H1 (cell line): ENCODE data around the gene JPH2. TPM values are rescaled to one million over a fixed set of nuclear protein-coding genes. Genes with fewer than 3 reads are reported as not detected.

ENCODE experiments used
- CTCF ChIA-PET: fragments of 300-600 bp; sonication (Branson Sonifier 250); formaldehyde crosslinking; loops from one replicate; lab custom pipeline; 2021; ENCODE audit not compliant: partially characterized antibody; lab: Charles Lee
- POLR2A ChIA-PET: fragments of 300-600 bp; sonication (Branson Sonifier 250); formaldehyde crosslinking; loops from one replicate; lab custom pipeline; 2021; ENCODE audit warnings: inconsistent platforms; ENCODE audit not compliant: partially characterized antibody; lab: Charles Lee
- DNase-seq, 2 experiments: peaks; one replicate each; pipeline versions ENCODE4 v3.0.0 to v3.0.0-alpha.2; 2010 to 2022; ENCODE audit warnings: low spot score in 2 of 2, low read depth in 1 of 2, mixed read lengths in 1 of 2
- FAIRE-seq: peaks from 2 replicates; lab custom pipeline; 2011; peaks lifted over from hg19 to GRCh38; lab: Jason Lieb, UNC
- H2AFZ ChIP-seq: 2 replicates; pipeline ENCODE4 v1.8.1; 2012; ENCODE audit warnings: low read length, inconsistent platforms
- H2AK5ac ChIP-seq: 2 replicates; pipeline ENCODE4 v1.6.1; 2013; ENCODE audit warnings: low read depth, low read length
- H2BK120ac ChIP-seq: replicated peaks from 2 replicates; pipeline ENCODE3; 2013; ENCODE audit warnings: low read depth, low read length, inconsistent platforms
- H2BK12ac ChIP-seq: 2 replicates; pipeline ENCODE4 v1.6.1; 2013; ENCODE audit warnings: low read depth, low read length
- H2BK15ac ChIP-seq: 2 replicates; pipeline ENCODE4 v1.6.1; 2013; ENCODE audit warnings: low read length
- H2BK20ac ChIP-seq: 2 replicates; pipeline ENCODE4 v1.6.1; 2013; ENCODE audit warnings: low read length
- H2BK5ac ChIP-seq: 2 replicates; pipeline ENCODE4 v1.6.1; 2013; ENCODE audit warnings: low read depth, low read length
- H3K14ac ChIP-seq: 2 replicates; pipeline ENCODE4 v1.6.1; 2013; ENCODE audit warnings: inconsistent platforms; ENCODE audit not compliant: insufficient read length
- H3K18ac ChIP-seq: 2 replicates; pipeline ENCODE4 v1.6.1; 2013; ENCODE audit warnings: low read length; ENCODE audit errors: extremely low read depth
- H3K23ac ChIP-seq: 2 replicates; pipeline ENCODE4 v1.6.1; 2013; ENCODE audit warnings: inconsistent platforms; ENCODE audit not compliant: insufficient read length
- H3K23me2 ChIP-seq: 2 replicates; pipeline ENCODE4 v1.6.1; 2013; ENCODE audit warnings: low read depth, low read length
- H3K27ac ChIP-seq: 2 replicates; pipeline ENCODE4 v1.6.1; 2011; ENCODE audit warnings: low read depth, low read length, inconsistent platforms
- H3K27me3 ChIP-seq, 4 experiments: replicated peaks in 1 of 4; 1 replicate in 1 of 4; 2 replicates in 3 of 4; pipeline versions ENCODE4 v1.6.1 to v1.8.1; 2011 to 2013; ENCODE audit warnings: low read length in 3 of 4, mild to moderate bottlenecking in 3 of 4, inconsistent platforms in 2 of 4, mixed read lengths in 2 of 4, moderate library complexity in 1 of 4; ENCODE audit not compliant: control insufficient read depth in 3 of 4, insufficient read depth in 3 of 4; ENCODE audit errors: extremely low read depth in 1 of 4
- H3K36me3 ChIP-seq, 4 experiments: 2 replicates each; pipeline versions ENCODE4 v1.6.1 to v1.8.1; 2011 to 2013; ENCODE audit warnings: mild to moderate bottlenecking in 4 of 4, low read length in 3 of 4, moderate library complexity in 2 of 4, control low read depth in 1 of 4, inconsistent platforms in 1 of 4; ENCODE audit not compliant: insufficient read depth in 4 of 4, control insufficient read depth in 2 of 4
- H3K4ac ChIP-seq: replicated peaks from 2 replicates; pipeline ENCODE3; 2013; ENCODE audit warnings: low read length, low read depth, mixed read lengths, inconsistent platforms; ENCODE audit not compliant: insufficient read length
- H3K4me1 ChIP-seq, 4 experiments: replicated peaks in 1 of 4; 1 replicate in 1 of 4; 2 replicates in 3 of 4; pipeline versions ENCODE4 v1.6.1 to v1.8.1; 2011 to 2013; ENCODE audit warnings: low read length in 3 of 4, inconsistent platforms in 2 of 4, mixed read lengths in 1 of 4; ENCODE audit not compliant: insufficient read depth in 4 of 4, control insufficient read depth in 3 of 4
- H3K4me2 ChIP-seq, 2 experiments: 2 replicates each; pipeline versions ENCODE4 v1.6.1 to v1.8.1; 2011 to 2013; ENCODE audit warnings: low read depth in 2 of 2, low read length in 2 of 2, control low read depth in 1 of 2, inconsistent platforms in 1 of 2, mild to moderate bottlenecking in 1 of 2; ENCODE audit not compliant: insufficient read depth in 1 of 2
- H3K4me3 ChIP-seq, 4 experiments: fragments of 200-600, 300-600 bp in 1 of 4; sonication (generic), shearing (Covaris generic), sonication (Bioruptor Twin) in 1 of 4; 2 replicates each; pipeline versions ENCODE4 v1.5.1 to v1.8.1; 2011 to 2016; ENCODE audit warnings: low read length in 4 of 4, low read depth in 3 of 4, control low read depth in 2 of 4, inconsistent platforms in 2 of 4, mild to moderate bottlenecking in 2 of 4, mixed read lengths in 1 of 4, moderate library complexity in 1 of 4; ENCODE audit not compliant: insufficient read depth in 2 of 4; ENCODE audit errors: extremely low read depth in 1 of 4
- H3K56ac ChIP-seq: replicated peaks from 2 replicates; pipeline ENCODE3; 2013; ENCODE audit warnings: low read depth, mild to moderate bottlenecking, mixed read lengths, low read length, inconsistent platforms; ENCODE audit not compliant: insufficient read length
- H3K79me1 ChIP-seq: 2 replicates; pipeline ENCODE4 v1.6.1; 2013; ENCODE audit warnings: low read depth, low read length, control low read depth
- H3K79me2 ChIP-seq, 2 experiments: 2 replicates each; pipeline versions ENCODE4 v1.6.1 to v1.8.1; 2012 to 2013; ENCODE audit warnings: low read length in 2 of 2, mild to moderate bottlenecking in 2 of 2, inconsistent platforms in 1 of 2; ENCODE audit not compliant: insufficient read depth in 2 of 2, control insufficient read depth in 1 of 2
- H3K9ac ChIP-seq, 4 experiments: replicated peaks in 1 of 4; 1 replicate in 1 of 4; 2 replicates in 3 of 4; pipeline versions ENCODE4 v1.6.1 to v1.8.1; 2011 to 2013; ENCODE audit warnings: low read depth in 3 of 4, low read length in 3 of 4, control low read depth in 2 of 4, mild to moderate bottlenecking in 2 of 4, moderate library complexity in 2 of 4, inconsistent platforms in 1 of 4; ENCODE audit errors: extremely low read depth in 1 of 4
- H3K9me3 ChIP-seq, 2 experiments: 2 replicates each; pipeline versions ENCODE4 v1.6.1 to v1.8.1; 2012 to 2013; ENCODE audit warnings: mild to moderate bottlenecking in 2 of 2, moderate library complexity in 2 of 2, control low read depth in 1 of 2, inconsistent platforms in 1 of 2, low read depth in 1 of 2, low read length in 1 of 2, mixed read lengths in 1 of 2; ENCODE audit not compliant: insufficient read depth in 2 of 2
- H4K20me1 ChIP-seq, 2 experiments: replicated peaks in 1 of 2; 2 replicates each; pipeline versions ENCODE3 to v1.8.1; 2011 to 2013; ENCODE audit warnings: inconsistent platforms in 2 of 2, low read length in 2 of 2, mild to moderate bottlenecking in 1 of 2; ENCODE audit not compliant: insufficient read depth in 2 of 2, control insufficient read depth in 1 of 2
- H4K5ac ChIP-seq: 2 replicates; pipeline ENCODE4 v1.6.1; 2013; ENCODE audit warnings: low read length, low read depth, mixed read lengths, inconsistent platforms; ENCODE audit not compliant: insufficient read length
- H4K8ac ChIP-seq: 2 replicates; pipeline ENCODE4 v1.8.0; 2013; ENCODE audit warnings: mild to moderate bottlenecking, moderate library complexity, low read length, inconsistent platforms; ENCODE audit not compliant: insufficient read depth; ENCODE audit errors: extremely low read depth
- H4K91ac ChIP-seq: replicated peaks from 2 replicates; pipeline ENCODE3; 2013; ENCODE audit warnings: low read length, mixed read lengths, inconsistent platforms; ENCODE audit not compliant: insufficient read length
- BACH1 ChIP-seq: IDR thresholded peaks from 2 replicates; pipeline ENCODE4 v1.6.1; 2012; ENCODE audit warnings: low read length, improper control_type of control experiment
- BRCA1 ChIP-seq: IDR thresholded peaks from 2 replicates; pipeline ENCODE4 v1.6.1; 2012; ENCODE audit warnings: low read depth, low read length, improper control_type of control experiment
- CBX5 ChIP-seq: fragments of 300-800, 300-1000 bp; sonication (generic); IDR thresholded peaks from 2 replicates; pipeline ENCODE4 v1.7.1; 2016; ENCODE audit warnings: antibody characterized with exemption, low read length, low read depth
- CTBP2 ChIP-seq: IDR thresholded peaks from 2 replicates; pipeline ENCODE4 v1.7.0; 2011; ENCODE audit warnings: borderline replicate concordance, mild to moderate bottlenecking, moderate library complexity, mixed read lengths, low read length; ENCODE audit not compliant: insufficient read depth, insufficient read length
- EGR1 ChIP-seq: IDR thresholded peaks from 2 replicates; pipeline ENCODE4 v1.6.1; 2011; ENCODE audit warnings: low read depth, low read length, borderline replicate concordance
- EP300 ChIP-seq, 2 experiments: IDR thresholded peaks; 1 replicate in 1 of 2; 2 replicates in 1 of 2; pipeline ENCODE4 v1.6.1; 2011 to 2012; ENCODE audit warnings: low read depth in 2 of 2, low read length in 2 of 2, mild to moderate bottlenecking in 2 of 2, borderline replicate concordance in 1 of 2, inconsistent platforms in 1 of 2, moderate library complexity in 1 of 2
- GABPA ChIP-seq: IDR thresholded peaks from 2 replicates; pipeline ENCODE4 v1.6.1; 2011; ENCODE audit warnings: mild to moderate bottlenecking, low read length, moderate library complexity, borderline replicate concordance; ENCODE audit not compliant: insufficient read depth
- NRF1 ChIP-seq: IDR thresholded peaks from 2 replicates; pipeline ENCODE4 v1.6.1; 2011; ENCODE audit warnings: mild to moderate bottlenecking, low read depth, low read length, improper control_type of control experiment
- PHF8 ChIP-seq: fragments of 200-600 bp; sonication (generic); conservative IDR thresholded peaks from 2 replicates; pipeline ENCODE4 v1.7.1; 2012; ENCODE audit warnings: low read depth, mild to moderate bottlenecking, inconsistent platforms, low read length, moderate library complexity
- SIX5 ChIP-seq: IDR thresholded peaks from 2 replicates; pipeline ENCODE4 v1.6.1; 2011; ENCODE audit warnings: mild to moderate bottlenecking, low read depth, low read length
- TAF1 ChIP-seq: IDR thresholded peaks from 2 replicates; pipeline ENCODE4 v1.6.1; 2011; ENCODE audit warnings: mild to moderate bottlenecking, low read depth, low read length
- WGBS, 2 experiments: shearing (Covaris generic) in 1 of 2; methylation state at CpG; one replicate each; pipeline versions ENCODE4 v1.1.6 to v1.1.7; 2013 to 2015; ENCODE audit warnings: low lambda C conversion rate in 2 of 2, mixed read lengths in 2 of 2, inconsistent platforms in 1 of 2, low coverage in 1 of 2, missing lambda C conversion rate in 1 of 2; ENCODE audit not compliant: insufficient replicate concordance in 2 of 2, insufficient coverage in 1 of 2, insufficient read length in 1 of 2; ENCODE audit errors: extremely low coverage in 1 of 2, missing lambda C conversion rate in 1 of 2; 5-methylcytosine and 5-hydroxymethylcytosine counted together
- polyA plus RNA-seq, 7 experiments: library from polyadenylated mRNA; depleted of rRNA in 3 of 7; stranded (reverse) in 5 of 7; unstranded in 2 of 7; fragments of >200 nt in 5 of 7; fragments of 200-250 nt in 2 of 7; gene quantifications; 1 replicate in 5 of 7; 2 replicates in 1 of 7; 4 replicates in 1 of 7; pipeline versions ENCODE4 v1.2.1 to v1.2.3, GENCODE V29; 2011 to 2013; ENCODE audit warnings: missing spikeins in 2 of 7, mixed read lengths in 2 of 7
- total RNA-seq: library from RNA; stranded (reverse); fragmentation: NEBNext Ultra II Directional; extraction: Animal tissue kit (Norgen Biotek cat#: 25700); gene quantifications from 2 replicates; pipeline ENCODE4 v1.2.1, GENCODE V29; 2021

The JPH2 gene
- total and polyA plus RNA-seq, 2 of the 8 experiments (the other 6 are each of a cell fraction or from before 2014, with no cell fraction given) = 0.59 to 1.3 TPM

DNA sequence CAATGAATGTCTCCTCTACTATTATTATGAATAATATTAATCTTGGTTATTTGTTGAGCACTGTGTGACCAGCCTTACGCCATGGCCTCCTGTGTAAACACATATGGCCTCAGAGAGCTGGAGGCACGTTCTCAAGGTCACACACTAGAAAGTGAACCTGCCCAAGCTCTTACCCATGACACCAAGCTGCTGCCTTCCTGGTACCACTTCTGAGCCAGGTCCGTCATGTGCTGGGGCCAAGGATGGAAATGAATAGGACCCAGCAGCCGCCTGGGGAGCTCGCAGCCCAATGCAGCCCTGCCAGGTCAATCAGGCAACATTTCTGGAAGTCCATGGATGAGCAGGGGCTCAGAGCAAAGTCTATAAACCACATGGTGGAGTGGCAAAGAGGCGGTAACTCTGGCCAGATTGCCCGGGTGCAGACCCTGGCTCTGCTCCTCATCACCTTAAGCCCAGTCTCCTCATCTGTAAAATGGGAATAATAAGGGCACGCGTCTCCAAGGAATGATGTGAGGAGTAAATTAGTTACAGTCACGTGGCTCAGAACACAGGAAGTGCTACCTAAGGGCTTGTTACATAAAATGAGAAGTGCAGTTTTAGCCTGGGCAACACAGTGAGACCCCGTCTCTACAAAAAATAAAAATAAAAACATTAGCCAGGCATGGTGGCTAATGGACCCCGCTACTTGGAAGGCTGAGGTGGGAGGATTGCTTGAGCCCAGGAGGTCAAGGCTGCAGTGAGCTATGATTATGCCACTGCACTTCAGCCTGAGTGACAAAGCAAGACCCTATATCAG lies 61.5 kb downstream of the JPH2 start:
- no peaks in the 10 kb centered on the region for H3K79me1 ChIP-seq
- no peak overlapping the region for H4K5ac ChIP-seq
- H3K27me3 ChIP-seq = no peaks in the 10 kb centered on the region
- no peak overlapping the region for H3K14ac ChIP-seq
- H3K4me2 ChIP-seq = no peak overlapping the region
- H3K56ac ChIP-seq = no peak overlapping the region
- no peak overlapping the region for H4K8ac ChIP-seq
- CTCF ChIA-PET = interaction anchor here (0.6 to 2.3 kb wide), 7 partner anchors 9 to 208 kb away, joined by 3 to 7 read pairs (median 3); no protein-coding TSS in a partner anchor
- no peaks in the 10 kb centered on the region for H4K20me1 ChIP-seq
- H3K4me3 ChIP-seq = no peak overlapping the region
- peaks cover 0 to 2% (median 0%) of the 10 kb centered on the region in 4 experiments; a peak in 2 of 7 replicates for H3K4me1 ChIP-seq
- H3K4ac ChIP-seq = no peak overlapping the region
- H2AFZ ChIP-seq = no peak overlapping the region
- no peaks in the 10 kb centered on the region for H3K36me3 ChIP-seq
- DNase-seq (no peak), FAIRE-seq (no peak)
- H3K23me2 ChIP-seq = no peaks in the 10 kb centered on the region
- H4K91ac ChIP-seq = no peak overlapping the region
- no peaks in the 10 kb centered on the region for H3K9me3 ChIP-seq
- H2BK12ac ChIP-seq = no peak overlapping the region
- no peak overlapping the region for H2BK15ac ChIP-seq
- H2BK5ac ChIP-seq = no peak overlapping the region
- H3K23ac ChIP-seq = no peak overlapping the region
- H3K18ac ChIP-seq = no peak overlapping the region
- no peaks in the 10 kb centered on the region for H3K79me2 ChIP-seq
- 88% methylated on average over 12 of the region's 12 CpGs; no CpG with 5 or more reads in 1 of the 2 experiments for WGBS, 2 experiments
- H2BK120ac ChIP-seq = no peak overlapping the region
- H3K9ac ChIP-seq = no peak overlapping the region
- POLR2A ChIA-PET = interaction anchor here (0.6 kb wide), 2 partner anchors 54 to 212 kb away, joined by 3 to 4 read pairs; no protein-coding TSS in a partner anchor
- no peak overlapping the region for H3K27ac ChIP-seq
- no peak overlapping the region for H2BK20ac ChIP-seq
- H2AK5ac ChIP-seq = no peak overlapping the region
- no peak for TF ChIP-seq PHF8
- no peak for TF ChIP-seq EP300 (IDR thresholded peaks at IDR 0.05; ENCODE audit: borderline replicate concordance in 1 of 2, low read depth in 2 of 2, low read length in 2 of 2)
- TF ChIP-seq CTBP2 = no peak
- no peak for TF ChIP-seq BRCA1
- no peak for TF ChIP-seq NRF1
- no peak for TF ChIP-seq CBX5
- no peak for TF ChIP-seq TAF1
- no peak for TF ChIP-seq GABPA
- TF ChIP-seq BACH1 = no peak
- TF ChIP-seq SIX5 = no peak
- TF ChIP-seq EGR1 = no peak
